Measurements from ENCODE around the gene RPS28. TPM values are rescaled to one million over a fixed set of nuclear protein-coding genes. Genes with fewer than 3 reads are reported as not detected.

RPS28 gene
- polyA plus RNA-seq, 1 donor (not counting 4 experiments of a cell fraction or from before 2014, with no cell fraction given): 960 TPM

- Histone ChIP-seq H4K20me1 (ENCODE audit: control insufficient read depth, extremely low read depth, insufficient read depth, low read length) (peaks cover 10% of the 10 kb centered on the region), H3K27ac (ENCODE audit: control insufficient read depth, insufficient read depth, low read length) (no peak overlapping the region), H3K9me3 (ENCODE audit: control insufficient read depth, low read depth, low read length) (no peaks in the 10 kb centered on the region), H3K9me1 (ENCODE audit: control insufficient read depth, extremely low read depth, insufficient read depth, low read length) (no peaks in the 10 kb centered on the region), H3K4me2 (ENCODE audit: control insufficient read depth, extremely low read depth, insufficient read depth, low read depth, low read length) (no peak overlapping the region), H3K27me3 (ENCODE audit: control insufficient read depth, extremely low read depth, insufficient read depth, low read length) (no peaks in the 10 kb centered on the region), H3K4me1 (ENCODE audit: control insufficient read depth, extremely low read depth, insufficient read depth, low read length) (peaks cover 13% of the 10 kb centered on the region), H3K79me2 (ENCODE audit: control insufficient read depth, insufficient read depth, low read length) (peaks cover 30% of the 10 kb centered on the region), H3K9ac (ENCODE audit: control insufficient read depth, extremely low read depth, insufficient read depth, low read length) (no peak overlapping the region), H3K36me3 (ENCODE audit: control insufficient read depth in 2 of 2, extremely low read depth in 1 of 2, insufficient read depth in 2 of 2, low read length in 2 of 2) (peaks cover 7 to 17% of the 10 kb centered on the region in 2 experiments), H3K4me3 (ENCODE audit: control insufficient read depth in 2 of 3, extremely low read depth in 1 of 3, insufficient read depth in 2 of 3, low read depth in 1 of 3, low read length in 3 of 3) (no peak overlapping the region), H2AFZ (ENCODE audit: control insufficient read depth, low read length) (no peak overlapping the region)
- FAIRE-seq (no peak), DNase-seq (ENCODE audit: low read depth, low spot score) (no peak)
- TF ChIP-seq EZH2 (IDR thresholded peaks at IDR 0.05; ENCODE audit: low read length): no peak
- no peak for TF ChIP-seq CTCF (optimal IDR thresholded peaks at IDR 0.05 in 1 of 3, IDR thresholded peaks at IDR 0.05 in 1 of 3, conservative IDR thresholded peaks at IDR 0.05 in 1 of 3; ENCODE audit: extremely low read depth in 1 of 3, insufficient read depth in 2 of 3, low read length in 3 of 3)
- dilution Hi-C loops (cut with MboI; ENCODE audit: extremely low pct_ligation_motif_present, low sequenced_read_pairs): no loop called here
Measured at GRCh38 chr19:8325454-8325853, 4.2 kb downstream of the RPS28 start.

GRCh38 chr19:8329996-8330395, 8.7 kb downstream of the RPS28 start:
- DNase-seq (ENCODE audit: low read depth, low spot score) (no peak), FAIRE-seq (no peak)
- H3K79me2 ChIP-seq (ENCODE audit: control insufficient read depth, insufficient read depth, low read length): no peaks in the 10 kb centered on the region
- TF ChIP-seq CTCF (optimal IDR thresholded peaks at IDR 0.05 in 1 of 3, IDR thresholded peaks at IDR 0.05 in 1 of 3, conservative IDR thresholded peaks at IDR 0.05 in 1 of 3; ENCODE audit: extremely low read depth in 1 of 3, insufficient read depth in 2 of 3, low read length in 3 of 3) (no peak), EZH2 (IDR thresholded peaks at IDR 0.05; ENCODE audit: low read length) (no peak)
- no peak overlapping the region for H3K9ac ChIP-seq (ENCODE audit: control insufficient read depth, extremely low read depth, insufficient read depth, low read length)
- no peak overlapping the region for H3K27ac ChIP-seq (ENCODE audit: control insufficient read depth, insufficient read depth, low read length)
- H3K27me3 ChIP-seq (ENCODE audit: control insufficient read depth, extremely low read depth, insufficient read depth, low read length): peaks cover 19% of the 10 kb centered on the region
- no peaks in the 10 kb centered on the region for H3K9me1 ChIP-seq (ENCODE audit: control insufficient read depth, extremely low read depth, insufficient read depth, low read length)
- H4K20me1 ChIP-seq (ENCODE audit: control insufficient read depth, extremely low read depth, insufficient read depth, low read length): no peaks in the 10 kb centered on the region
- H3K9me3 ChIP-seq (ENCODE audit: control insufficient read depth, low read depth, low read length): no peaks in the 10 kb centered on the region
- no peak overlapping the region for H2AFZ ChIP-seq (ENCODE audit: control insufficient read depth, low read length)
- peaks cover 8% of the 10 kb centered on the region for H3K4me1 ChIP-seq (ENCODE audit: control insufficient read depth, extremely low read depth, insufficient read depth, low read length)
- no peak overlapping the region for H3K4me3 ChIP-seq (ENCODE audit: control insufficient read depth in 2 of 3, extremely low read depth in 1 of 3, insufficient read depth in 2 of 3, low read depth in 1 of 3, low read length in 3 of 3)
- dilution Hi-C loops (cut with MboI; ENCODE audit: extremely low pct_ligation_motif_present, low sequenced_read_pairs): no loop called here
- no peaks in the 10 kb centered on the region for H3K36me3 ChIP-seq (ENCODE audit: control insufficient read depth in 2 of 2, extremely low read depth in 1 of 2, insufficient read depth in 2 of 2, low read length in 2 of 2)
- H3K4me2 ChIP-seq (ENCODE audit: control insufficient read depth, extremely low read depth, insufficient read depth, low read depth, low read length): no peak overlapping the region
